ENCODE results near the gene DDX5. TPM values are rescaled to one million over a fixed set of nuclear protein-coding genes. Genes with fewer than 3 reads are reported as not detected.

DDX5 gene
- total RNA-seq, 4 donors from 2014 or later, result 381 to 1,017 (median 503) TPM

DNA sequence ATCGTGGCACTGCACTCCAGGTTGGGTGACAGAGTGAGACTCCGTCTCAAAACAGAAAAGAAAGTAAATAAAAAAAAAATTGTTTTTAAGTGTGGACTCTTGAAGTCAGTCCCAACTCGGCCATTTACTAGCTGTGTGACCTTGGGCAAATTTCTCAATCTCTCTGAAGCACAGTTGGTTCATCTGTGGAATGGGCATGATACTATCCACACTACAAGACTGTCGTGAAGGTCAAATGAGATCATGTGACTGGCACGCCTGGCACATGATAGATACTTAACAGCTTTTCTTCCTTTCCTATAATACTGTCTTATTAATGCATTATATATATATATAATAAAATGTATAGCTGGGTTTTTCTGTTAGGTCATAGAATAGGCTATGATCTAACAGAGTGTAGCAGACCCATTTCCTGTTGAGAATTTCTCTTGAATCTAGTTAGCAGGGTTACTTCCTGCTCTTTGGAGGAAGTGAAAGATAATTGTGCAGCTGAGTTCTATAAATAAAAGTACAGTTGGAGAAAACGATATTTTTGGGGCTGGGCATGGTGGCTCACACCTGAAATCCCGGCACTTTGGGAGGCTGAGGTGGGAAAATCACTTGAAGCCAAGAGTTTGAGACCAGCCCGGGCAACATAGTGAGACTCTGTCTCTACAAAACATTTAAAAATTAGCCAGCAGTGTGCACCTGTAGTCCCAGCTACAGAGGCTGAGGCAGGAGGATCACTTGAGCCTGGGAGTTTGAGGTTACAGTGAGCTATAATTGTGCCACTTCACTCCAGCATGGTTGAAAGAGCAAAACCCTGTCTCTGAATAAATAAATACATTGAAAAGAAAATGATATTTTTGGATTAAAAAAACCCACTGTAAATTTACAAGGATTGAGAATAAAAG, 49.9 kb downstream of the DDX5 start:
- no peak for TF ChIP-seq POLR2A (IDR thresholded peaks at IDR 0.05)
- TF ChIP-seq, protein P1, sequence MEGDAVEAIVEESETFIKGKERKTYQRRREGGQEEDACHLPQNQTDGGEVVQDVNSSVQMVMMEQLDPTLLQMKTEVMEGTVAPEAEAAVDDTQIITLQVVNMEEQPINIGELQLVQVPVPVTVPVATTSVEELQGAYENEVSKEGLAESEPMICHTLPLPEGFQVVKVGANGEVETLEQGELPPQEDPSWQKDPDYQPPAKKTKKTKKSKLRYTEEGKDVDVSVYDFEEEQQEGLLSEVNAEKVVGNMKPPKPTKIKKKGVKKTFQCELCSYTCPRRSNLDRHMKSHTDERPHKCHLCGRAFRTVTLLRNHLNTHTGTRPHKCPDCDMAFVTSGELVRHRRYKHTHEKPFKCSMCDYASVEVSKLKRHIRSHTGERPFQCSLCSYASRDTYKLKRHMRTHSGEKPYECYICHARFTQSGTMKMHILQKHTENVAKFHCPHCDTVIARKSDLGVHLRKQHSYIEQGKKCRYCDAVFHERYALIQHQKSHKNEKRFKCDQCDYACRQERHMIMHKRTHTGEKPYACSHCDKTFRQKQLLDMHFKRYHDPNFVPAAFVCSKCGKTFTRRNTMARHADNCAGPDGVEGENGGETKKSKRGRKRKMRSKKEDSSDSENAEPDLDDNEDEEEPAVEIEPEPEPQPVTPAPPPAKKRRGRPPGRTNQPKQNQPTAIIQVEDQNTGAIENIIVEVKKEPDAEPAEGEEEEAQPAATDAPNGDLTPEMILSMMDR (IDR thresholded peaks at IDR 0.05), result no peak
- no peaks in the 10 kb centered on the region for H3K36me3 ChIP-seq
- H3K4me1 ChIP-seq, result peaks cover 0 to 6% (median 2%) of the 10 kb centered on the region in 4 donors
- no peak overlapping the region for H3K4me3 ChIP-seq
- peak overlapping the region in 1 of 4 donors; percentile 49 for H3K27ac ChIP-seq
- no peaks in the 10 kb centered on the region for H3K9me3 ChIP-seq
- no peak for DNase-seq
- no peaks in the 10 kb centered on the region for H3K27me3 ChIP-seq

DNA sequence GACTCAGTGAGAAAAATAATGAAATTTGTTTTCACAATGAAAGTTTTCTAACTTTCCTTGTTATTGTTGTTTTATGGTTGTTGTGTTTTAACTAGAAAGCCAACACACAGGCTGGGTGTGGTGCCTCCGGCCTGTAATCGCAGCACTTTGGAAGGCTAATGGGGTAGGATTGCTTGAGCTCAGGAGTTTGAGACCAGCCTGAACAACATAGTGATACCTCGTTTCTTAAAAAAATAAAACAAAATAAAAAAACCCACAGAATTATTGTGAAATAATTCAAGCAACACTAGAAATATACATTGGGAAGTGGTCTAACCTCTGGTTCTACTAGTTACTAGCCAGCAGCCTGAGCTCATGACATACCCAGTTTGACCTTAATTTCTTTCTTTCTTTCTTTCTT, 56.5 kb downstream of the DDX5 start:
- no peaks in the 10 kb centered on the region for H3K36me3 ChIP-seq
- H3K27ac ChIP-seq, result peak overlapping the region; percentile 20 to 63 (median 60)
- H3K4me3 ChIP-seq, result peak overlapping the region in 1 of 4 donors; percentile 6
- TF ChIP-seq, protein P1 (IDR thresholded peaks at IDR 0.05), result no peak
- no peak for TF ChIP-seq POLR2A (IDR thresholded peaks at IDR 0.05)
- DNase-seq, result no peak
- H3K4me1 ChIP-seq, result no peaks in the 10 kb centered on the region
- H3K9me3 ChIP-seq, result no peaks in the 10 kb centered on the region
- no peaks in the 10 kb centered on the region for H3K27me3 ChIP-seq

DNA sequence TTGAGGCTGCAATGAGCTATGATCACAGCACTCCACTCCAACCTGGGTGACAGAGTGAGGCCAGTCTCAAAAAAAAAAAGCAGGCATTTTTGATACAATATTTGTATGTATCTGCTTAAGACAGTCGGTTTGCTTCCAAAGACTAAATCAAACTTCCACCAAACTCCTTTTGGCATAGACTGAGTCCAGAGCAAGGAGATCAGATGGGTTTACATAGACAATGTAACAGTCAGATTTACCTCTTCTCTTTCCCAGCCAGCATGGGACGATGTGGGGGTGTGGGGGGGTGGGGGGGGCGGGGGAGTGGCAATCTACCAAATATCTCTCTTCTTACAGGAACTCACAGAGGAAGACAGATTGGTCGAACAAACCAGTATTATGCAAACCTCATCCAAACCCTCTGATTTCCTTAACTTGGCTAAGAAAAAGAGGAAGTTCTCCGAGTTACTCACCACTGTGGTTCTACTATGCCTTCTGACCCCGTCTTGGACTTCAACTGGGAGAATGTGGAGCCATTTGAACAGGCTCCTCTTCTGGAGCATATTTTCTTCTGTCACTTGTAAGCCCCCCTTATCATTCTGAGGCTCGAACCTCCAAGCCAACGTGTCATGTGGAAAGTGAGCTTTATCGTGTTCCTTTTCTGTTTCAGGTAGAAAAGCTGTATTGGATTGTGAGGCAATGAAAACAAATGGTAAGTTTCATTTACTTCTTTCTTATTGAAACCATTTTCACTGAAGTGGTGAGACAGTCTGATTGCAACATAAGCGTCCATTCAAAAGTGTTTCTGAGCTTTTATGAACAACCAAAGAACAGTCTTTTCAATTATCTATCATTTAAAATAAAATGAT, 57.2 kb downstream of the DDX5 start, which contains the start of gene MILR1:
Gene MILR1, plus strand, starts transcription at position 451 of the 848 bp plus-strand sequence. Its CDS starts 54 bp downstream, at position 505.
- no peaks in the 10 kb centered on the region for H3K9me3 ChIP-seq
- TF ChIP-seq POLR2A (IDR thresholded peaks at IDR 0.05), result no peak
- TF ChIP-seq, protein P1 (IDR thresholded peaks at IDR 0.05), result no peak
- H3K27ac ChIP-seq, result peak within 1 kb of the TSS; percentile 20 to 63 (median 60)
- peak in 2 of 3 donors; percentile 38 to 63 for DNase-seq
- H3K4me3 ChIP-seq, result peak within 1 kb of the TSS in 1 of 4 donors; percentile 6
- no peaks in the 10 kb centered on the region for H3K36me3 ChIP-seq
- no peaks in the 10 kb centered on the region for H3K27me3 ChIP-seq
- no peaks in the 10 kb centered on the region for H3K4me1 ChIP-seq

Small RNA genes lying within 50 kb of the gene (small RNA-seq; reads per million reads assigned to genes)
- 0 reads per million in 2 donors for gene ATP5MFP4

Other genes with a start within 250 kb of the DDX5 start
- 10 to 100 TPM; 26.8 to 51.7 (median 44.9) TPM for gene TEX2, start 243.0 kb downstream of the DDX5 start, total RNA-seq
- gene PECAM1, start 115.4 kb downstream of the DDX5 start, total RNA-seq, result 100 to 1,000 TPM in 1 of 4 donors, 10 to 100 TPM in 2, 1 to 10 TPM in 1; 8.1 to 140 (median 33.9) TPM
- gene MILR1, start 57.2 kb downstream of the DDX5 start, total RNA-seq, result 10 to 100 TPM in 1 of 4 donors, 1 to 10 TPM in 2, not detected in 1; 3.3 to 10.7 (median 5.6) TPM
- 10 to 100 TPM in 2 of 4 donors, 1 to 10 TPM in 2; 3.5 to 33.0 (median 11.0) TPM for gene POLG2, start 9.2 kb downstream of the DDX5 start, total RNA-seq
- gene CEP95, start 688 bp upstream of the DDX5 start, total RNA-seq, result 100 to 1,000 TPM in 1 of 4 donors, 10 to 100 TPM in 3; 51.1 to 187 (median 79.4) TPM
- 10 to 100 TPM; 34.3 to 41.6 (median 37.5) TPM for gene SMURF2, start 156.0 kb upstream of the DDX5 start, total RNA-seq

All from Peyer's patch (tissue), 4 donors.